ENCODE measurements around the gene STARD5.

DNA sequence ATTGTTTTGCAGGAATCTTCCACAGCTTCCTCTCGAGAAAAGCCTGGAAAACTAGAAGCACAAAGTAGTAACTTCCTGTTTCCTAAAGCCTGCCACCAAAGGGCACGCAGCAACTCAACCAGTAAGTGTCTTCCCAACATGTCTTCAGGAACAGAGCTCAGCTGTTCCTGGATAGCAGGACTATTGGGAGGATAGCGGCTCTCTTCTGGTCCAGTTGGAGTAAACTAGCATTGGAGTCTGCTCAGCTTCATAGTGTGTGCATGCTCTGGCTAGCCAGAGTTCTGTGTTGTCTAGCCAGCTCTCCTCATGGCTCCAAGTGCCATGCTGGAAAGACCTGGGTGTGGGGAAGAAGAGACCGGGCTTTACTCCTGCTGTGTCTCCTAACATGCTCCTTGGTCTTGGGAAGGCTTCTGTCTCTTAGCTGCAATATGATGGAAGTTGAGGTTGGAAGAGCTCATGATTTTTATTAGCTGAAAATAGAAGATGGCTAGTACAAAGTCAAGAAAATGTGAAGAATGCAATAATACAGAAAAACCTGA, 64.1 kb downstream of the STARD5 start:
- TF ChIP-seq, protein P1, sequence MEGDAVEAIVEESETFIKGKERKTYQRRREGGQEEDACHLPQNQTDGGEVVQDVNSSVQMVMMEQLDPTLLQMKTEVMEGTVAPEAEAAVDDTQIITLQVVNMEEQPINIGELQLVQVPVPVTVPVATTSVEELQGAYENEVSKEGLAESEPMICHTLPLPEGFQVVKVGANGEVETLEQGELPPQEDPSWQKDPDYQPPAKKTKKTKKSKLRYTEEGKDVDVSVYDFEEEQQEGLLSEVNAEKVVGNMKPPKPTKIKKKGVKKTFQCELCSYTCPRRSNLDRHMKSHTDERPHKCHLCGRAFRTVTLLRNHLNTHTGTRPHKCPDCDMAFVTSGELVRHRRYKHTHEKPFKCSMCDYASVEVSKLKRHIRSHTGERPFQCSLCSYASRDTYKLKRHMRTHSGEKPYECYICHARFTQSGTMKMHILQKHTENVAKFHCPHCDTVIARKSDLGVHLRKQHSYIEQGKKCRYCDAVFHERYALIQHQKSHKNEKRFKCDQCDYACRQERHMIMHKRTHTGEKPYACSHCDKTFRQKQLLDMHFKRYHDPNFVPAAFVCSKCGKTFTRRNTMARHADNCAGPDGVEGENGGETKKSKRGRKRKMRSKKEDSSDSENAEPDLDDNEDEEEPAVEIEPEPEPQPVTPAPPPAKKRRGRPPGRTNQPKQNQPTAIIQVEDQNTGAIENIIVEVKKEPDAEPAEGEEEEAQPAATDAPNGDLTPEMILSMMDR (IDR thresholded peaks at IDR 0.05): no peak
- TF ChIP-seq ZFX (IDR thresholded peaks at IDR 0.05; ENCODE audit: borderline replicate concordance): no peak
